Cardiac fibroblast (primary cell): ENCODE data around the gene THBS2.
"Not testable (repeated sequence)": the region's sequence is repeated elsewhere in the genome, so short reads cannot be mapped to it uniquely, and the experiment has no call there.

Experiments
- DNase-seq, 2 donors: peaks; one replicate each; pipeline versions ENCODE4 v3.0.0 to v3.0.0-alpha.2; 2010; ENCODE audit warnings: low read depth in 2 of 2
- H3K4me3 ChIP-seq, 2 donors: replicated peaks in 1 of 2; 1 replicate in 1 of 2; 2 replicates in 1 of 2; pipeline ENCODE4 v1.5.1; 2011; ENCODE audit warnings: low read depth in 2 of 2, low read length in 2 of 2, mild to moderate bottlenecking in 2 of 2, moderate library complexity in 1 of 2
- TF ChIP-seq, protein P1 (sequence below): IDR thresholded peaks from one replicate; pipeline ENCODE4 v1.5.1; 2011; ENCODE audit warnings: low read depth, mild to moderate bottlenecking, low read length, inconsistent platforms

The THBS2 gene

DNA sequence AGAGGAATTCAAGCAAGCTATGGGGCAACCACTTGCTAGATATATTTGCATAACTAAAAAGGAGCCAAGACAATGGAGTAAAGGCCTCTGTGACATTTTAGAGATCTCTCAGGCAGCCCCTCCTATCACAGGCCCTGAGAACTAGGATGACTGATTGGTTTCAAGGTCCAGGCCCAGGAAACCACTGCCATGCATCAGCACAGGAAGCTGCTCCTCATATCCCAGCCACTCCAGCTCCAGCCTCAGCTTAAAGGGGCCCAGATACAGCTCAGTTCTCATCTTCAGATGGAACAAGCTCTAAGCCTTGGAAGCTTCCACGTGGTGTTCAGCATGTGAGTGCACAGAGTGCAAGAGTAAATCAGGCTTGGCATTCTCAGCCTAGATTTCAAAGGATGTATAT is 21.1 kb upstream of the THBS2 start:
- peak; percentile 29 to 56 for DNase-seq
- TF ChIP-seq, protein P1, sequence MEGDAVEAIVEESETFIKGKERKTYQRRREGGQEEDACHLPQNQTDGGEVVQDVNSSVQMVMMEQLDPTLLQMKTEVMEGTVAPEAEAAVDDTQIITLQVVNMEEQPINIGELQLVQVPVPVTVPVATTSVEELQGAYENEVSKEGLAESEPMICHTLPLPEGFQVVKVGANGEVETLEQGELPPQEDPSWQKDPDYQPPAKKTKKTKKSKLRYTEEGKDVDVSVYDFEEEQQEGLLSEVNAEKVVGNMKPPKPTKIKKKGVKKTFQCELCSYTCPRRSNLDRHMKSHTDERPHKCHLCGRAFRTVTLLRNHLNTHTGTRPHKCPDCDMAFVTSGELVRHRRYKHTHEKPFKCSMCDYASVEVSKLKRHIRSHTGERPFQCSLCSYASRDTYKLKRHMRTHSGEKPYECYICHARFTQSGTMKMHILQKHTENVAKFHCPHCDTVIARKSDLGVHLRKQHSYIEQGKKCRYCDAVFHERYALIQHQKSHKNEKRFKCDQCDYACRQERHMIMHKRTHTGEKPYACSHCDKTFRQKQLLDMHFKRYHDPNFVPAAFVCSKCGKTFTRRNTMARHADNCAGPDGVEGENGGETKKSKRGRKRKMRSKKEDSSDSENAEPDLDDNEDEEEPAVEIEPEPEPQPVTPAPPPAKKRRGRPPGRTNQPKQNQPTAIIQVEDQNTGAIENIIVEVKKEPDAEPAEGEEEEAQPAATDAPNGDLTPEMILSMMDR: no peak
- H3K4me3 ChIP-seq: no peak overlapping the region

DNA sequence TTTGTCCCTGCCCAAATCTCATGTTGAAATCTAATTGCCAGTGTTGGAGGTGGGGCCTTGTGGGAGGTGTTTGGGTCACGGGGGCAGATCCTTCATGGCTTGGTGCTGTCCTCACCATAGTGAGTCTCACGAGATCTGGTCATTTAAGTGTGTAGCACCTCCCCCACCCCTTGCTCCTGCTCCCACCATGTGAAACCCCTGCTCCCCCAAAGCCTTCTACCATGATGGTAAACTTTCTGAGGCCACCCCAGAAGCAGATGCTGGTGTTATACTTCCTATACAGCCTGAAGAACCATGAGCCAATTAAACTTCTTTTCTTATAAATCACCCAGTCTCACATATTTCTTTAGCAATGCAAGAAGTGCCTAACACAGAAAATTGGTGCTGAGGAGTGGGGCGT is 19.9 kb upstream of the THBS2 start:
- TF ChIP-seq, protein P1: no peak
- no peak for DNase-seq
- H3K4me3 ChIP-seq: no peak overlapping the region

GRCh38 chr6:169271877-169272216 is 18.2 kb upstream of the THBS2 start:
- no peak overlapping the region for H3K4me3 ChIP-seq
- DNase-seq: no peak
- TF ChIP-seq, protein P1: no peak

GRCh38 chr6:169271158-169271876 is 17.7 kb upstream of the THBS2 start:
- TF ChIP-seq, protein P1: no peak
- H3K4me3 ChIP-seq: no peak overlapping the region
- DNase-seq: no peak

GRCh38 chr6:169270077-169270380 is 16.4 kb upstream of the THBS2 start:
- DNase-seq, H3K4me3 ChIP-seq: not testable (repeated sequence)

GRCh38 chr6:169269180-169270076 is 15.8 kb upstream of the THBS2 start:
- TF ChIP-seq, protein P1: no peak
- H3K4me3 ChIP-seq: no peak overlapping the region
- peak; percentile 66 to 79 for DNase-seq

DNA sequence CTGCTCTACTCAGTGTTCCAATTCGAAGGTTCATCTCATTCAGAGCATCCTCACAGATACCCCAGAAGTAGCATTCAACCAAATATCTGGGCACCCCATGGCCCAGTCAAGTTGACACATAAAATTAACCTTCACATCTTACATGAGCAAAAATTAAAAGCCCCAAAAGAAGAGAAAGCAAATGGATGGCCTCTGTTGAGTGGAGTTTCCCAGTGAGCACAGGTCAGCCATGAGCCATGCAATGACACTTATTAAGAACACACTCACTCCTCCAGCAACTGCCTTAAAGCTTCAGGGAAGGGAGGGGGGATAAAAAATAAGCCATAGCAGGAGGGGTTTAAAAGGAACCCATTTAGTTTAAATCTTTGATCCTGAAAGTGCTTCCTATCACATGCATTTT is 14.6 kb upstream of the THBS2 start:
- no peak for DNase-seq
- TF ChIP-seq, protein P1: no peak
- no peak overlapping the region for H3K4me3 ChIP-seq
